ENCODE measurements around the gene MAGI2.

DNA sequence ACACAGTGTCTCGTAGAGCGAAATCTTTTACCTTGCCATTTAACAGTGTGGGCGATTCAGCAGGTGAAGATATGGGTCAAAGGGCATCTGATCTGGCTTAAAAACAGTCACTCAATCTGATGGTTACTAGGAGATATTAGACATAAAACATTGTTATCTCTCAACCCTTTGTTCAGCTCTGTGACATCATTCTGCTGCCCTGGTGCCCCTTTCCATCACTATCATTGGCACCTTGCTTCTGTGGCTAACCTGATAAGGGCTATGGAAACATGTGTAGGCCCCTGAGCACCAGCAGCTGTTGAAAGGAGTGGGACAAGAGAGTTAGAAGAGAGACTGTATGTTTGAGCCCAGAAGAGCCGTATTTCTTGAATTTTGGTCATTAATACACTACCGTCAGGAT is 1004.6 kb downstream of the MAGI2 start:
- TF ChIP-seq, protein P1, sequence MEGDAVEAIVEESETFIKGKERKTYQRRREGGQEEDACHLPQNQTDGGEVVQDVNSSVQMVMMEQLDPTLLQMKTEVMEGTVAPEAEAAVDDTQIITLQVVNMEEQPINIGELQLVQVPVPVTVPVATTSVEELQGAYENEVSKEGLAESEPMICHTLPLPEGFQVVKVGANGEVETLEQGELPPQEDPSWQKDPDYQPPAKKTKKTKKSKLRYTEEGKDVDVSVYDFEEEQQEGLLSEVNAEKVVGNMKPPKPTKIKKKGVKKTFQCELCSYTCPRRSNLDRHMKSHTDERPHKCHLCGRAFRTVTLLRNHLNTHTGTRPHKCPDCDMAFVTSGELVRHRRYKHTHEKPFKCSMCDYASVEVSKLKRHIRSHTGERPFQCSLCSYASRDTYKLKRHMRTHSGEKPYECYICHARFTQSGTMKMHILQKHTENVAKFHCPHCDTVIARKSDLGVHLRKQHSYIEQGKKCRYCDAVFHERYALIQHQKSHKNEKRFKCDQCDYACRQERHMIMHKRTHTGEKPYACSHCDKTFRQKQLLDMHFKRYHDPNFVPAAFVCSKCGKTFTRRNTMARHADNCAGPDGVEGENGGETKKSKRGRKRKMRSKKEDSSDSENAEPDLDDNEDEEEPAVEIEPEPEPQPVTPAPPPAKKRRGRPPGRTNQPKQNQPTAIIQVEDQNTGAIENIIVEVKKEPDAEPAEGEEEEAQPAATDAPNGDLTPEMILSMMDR (conservative IDR thresholded peaks at IDR 0.05 in 1 of 2, IDR thresholded peaks at IDR 0.05 in 1 of 2; ENCODE audit: extremely low read depth in 1 of 2, insufficient read depth in 1 of 2, low read depth in 1 of 2, low read length in 2 of 2) = no peak
- no peak for TF ChIP-seq EZH2 (IDR thresholded peaks at IDR 0.05; ENCODE audit: borderline replicate concordance, low read length)
